ENCODE results near the gene HAL. TPM values are rescaled to one million over a fixed set of nuclear protein-coding genes. Genes with fewer than 3 reads are reported as not detected.

HAL gene
- total and polyA plus RNA-seq, 2 of the 13 experiments (the other 11 are each of a cell fraction or from before 2014, with no cell fraction given), result 0.89 to 37.8 TPM

- TF ChIP-seq ATF3 (CRISPR knock-in tag; IDR thresholded peaks at IDR 0.05), result peak; percentile 75
- TF ChIP-seq HINFP (CRISPR knock-in tag; IDR thresholded peaks at IDR 0.05; ENCODE audit: low read depth), result no peak
- no peak for TF ChIP-seq SRF (IDR thresholded peaks at IDR 0.05; ENCODE audit: low read depth, low read length)
- no peak for TF ChIP-seq ZSCAN30 (CRISPR knock-in tag; IDR thresholded peaks at IDR 0.05)
- TF ChIP-seq ZBTB20 (CRISPR knock-in tag; IDR thresholded peaks at IDR 0.05; ENCODE audit: borderline replicate concordance, low read depth), result peak; percentile 78; the same call in 1 of the 2 replicates
- no peak for TF ChIP-seq ZNF768 (CRISPR knock-in tag; IDR thresholded peaks at IDR 0.05)
- TF ChIP-seq NFRKB (IDR thresholded peaks at IDR 0.05), result no peak
- peak; percentile 95 for TF ChIP-seq SP5 (CRISPR knock-in tag; IDR thresholded peaks at IDR 0.05; ENCODE audit: borderline replicate concordance, low read depth)
- TF ChIP-seq DNMT3B (CRISPR knock-in tag; conservative IDR thresholded peaks at IDR 0.05), result 0 out of 2 replicates have a peak, but pooled peaks have one; percentile 64
- no peak for TF ChIP-seq MXD1 (CRISPR knock-in tag; IDR thresholded peaks at IDR 0.05)
- peak; percentile 89 for TF ChIP-seq MEIS2 (CRISPR knock-in tag; IDR thresholded peaks at IDR 0.05)
- no peak for TF ChIP-seq SOX6 (IDR thresholded peaks at IDR 0.05)
- peak; percentile 98 for TF ChIP-seq SOX6 (CRISPR knock-in tag; IDR thresholded peaks at IDR 0.05)
- TF ChIP-seq PCBP2 (optimal IDR thresholded peaks at IDR 0.05; ENCODE audit: low read depth, low read length, poor library complexity, severe bottlenecking), result no peak
- peak; percentile 89; the same call in 1 of the 2 replicates for TF ChIP-seq MIER3 (CRISPR knock-in tag; IDR thresholded peaks at IDR 0.05; ENCODE audit: borderline replicate concordance)
- TF ChIP-seq LCORL (IDR thresholded peaks at IDR 0.05), result no peak
- peak; percentile 84 for TF ChIP-seq LCORL (CRISPR knock-in tag; IDR thresholded peaks at IDR 0.05)
- no peak for TF ChIP-seq MED8 (CRISPR knock-in tag; IDR thresholded peaks at IDR 0.05; ENCODE audit: insufficient replicate concordance)
- peak; percentile 95 for TF ChIP-seq GATAD2A (CRISPR knock-in tag; IDR thresholded peaks at IDR 0.05)
- no peak for TF ChIP-seq EED (CRISPR knock-in tag; IDR thresholded peaks at IDR 0.05)
- TF ChIP-seq THAP7 (CRISPR knock-in tag; IDR thresholded peaks at IDR 0.05), result no peak
- TF ChIP-seq ZNF558 (CRISPR knock-in tag; IDR thresholded peaks at IDR 0.05; ENCODE audit: borderline replicate concordance), result no peak
- no peak for TF ChIP-seq ZNF18 (CRISPR knock-in tag; IDR thresholded peaks at IDR 0.05; ENCODE audit: insufficient replicate concordance)
- TF ChIP-seq CBX5 (CRISPR knock-in tag; IDR thresholded peaks at IDR 0.05; ENCODE audit: borderline replicate concordance), result peak; percentile 56; the same call in 1 of the 2 replicates
- TF ChIP-seq ZNF713 (CRISPR knock-in tag; IDR thresholded peaks at IDR 0.05), result no peak
- TF ChIP-seq HNRNPL (IDR thresholded peaks at IDR 0.05; ENCODE audit: low read depth, low read length), result no peak
- TF ChIP-seq PITX1 (CRISPR knock-in tag; IDR thresholded peaks at IDR 0.05), result peak; percentile 95
- TF ChIP-seq ZNF431 (CRISPR knock-in tag; IDR thresholded peaks at IDR 0.05; ENCODE audit: borderline replicate concordance, low read depth), result peak; percentile 87; the same call in 1 of the 2 replicates
- TF ChIP-seq RBM22 (optimal IDR thresholded peaks at IDR 0.05; ENCODE audit: low read length), result no peak
- TF ChIP-seq ZNF329 (CRISPR knock-in tag; IDR thresholded peaks at IDR 0.05; ENCODE audit: low read depth), result no peak
These were observed 55.6 kb downstream of the HAL start (continued) for GRCh38 chr12:95940514-95940913.
